ENCODE results near the gene SDHC. TPM values are rescaled to one million over a fixed set of nuclear protein-coding genes. Genes with fewer than 3 reads are reported as not detected.
A peak's percentile ranks its signal among the peaks of the same experiment; 100 is the strongest.

Gene SDHC
- total and polyA plus RNA-seq, 9 donors = 20.2 to 145 (median 131) TPM

GRCh38 chr1:161285521-161285920 is 28.7 kb upstream of the SDHC start:
- no peaks in the 10 kb centered on the region for H3K27me3 ChIP-seq (ENCODE audit: control insufficient read depth, insufficient read depth, low read length)
- DNase-seq = no peak
- no peak overlapping the region for H3K4me3 ChIP-seq (ENCODE audit: low read length)
- no peaks in the 10 kb centered on the region for H3K4me1 ChIP-seq (ENCODE audit: control insufficient read depth, insufficient read depth, low read length)
- H3K9me3 ChIP-seq (replicated peaks; ENCODE audit: control insufficient read depth, low read depth, low read length) = no peaks in the 10 kb centered on the region
- H3K27ac ChIP-seq (ENCODE audit: low read length) = no peak overlapping the region
- H3K36me3 ChIP-seq (ENCODE audit: control insufficient read depth, insufficient read depth, low read length) = no peaks in the 10 kb centered on the region
- 68% methylated on average over 4 of the region's 5 CpGs for WGBS (ENCODE audit: insufficient coverage)

- Histone ChIP-seq H3K4me1 (ENCODE audit: control insufficient read depth, insufficient read depth, low read length) (no peaks in the 10 kb centered on the region), H3K27me3 (ENCODE audit: control insufficient read depth, insufficient read depth, low read length) (no peaks in the 10 kb centered on the region), H3K36me3 (ENCODE audit: control insufficient read depth, insufficient read depth, low read length) (no peaks in the 10 kb centered on the region), H3K27ac (ENCODE audit: low read length) (no peak overlapping the region), H3K9me3 (replicated peaks; ENCODE audit: control insufficient read depth, low read depth, low read length) (no peaks in the 10 kb centered on the region), H3K4me3 (ENCODE audit: low read length) (no peak overlapping the region)
- WGBS (ENCODE audit: insufficient coverage) = no CpG with 5 or more reads among the region's 3 CpGs
- no peak for DNase-seq
Measured at GRCh38 chr1:161287482-161288054, 26.6 kb upstream of the SDHC start.

GRCh38 chr1:161290779-161291178 is 23.4 kb upstream of the SDHC start:
- 92% methylated on average over 1 of the region's 1 CpG for WGBS (ENCODE audit: insufficient coverage)
- Histone ChIP-seq H3K4me3 (ENCODE audit: low read length) (no peak overlapping the region), H3K4me1 (ENCODE audit: control insufficient read depth, insufficient read depth, low read length) (no peaks in the 10 kb centered on the region), H3K27me3 (ENCODE audit: control insufficient read depth, insufficient read depth, low read length) (no peaks in the 10 kb centered on the region), H3K36me3 (ENCODE audit: control insufficient read depth, insufficient read depth, low read length) (no peaks in the 10 kb centered on the region), H3K9me3 (replicated peaks; ENCODE audit: control insufficient read depth, low read depth, low read length) (no peaks in the 10 kb centered on the region), H3K27ac (ENCODE audit: low read length) (no peak overlapping the region)
- DNase-seq = no peak

- Histone ChIP-seq H3K4me1 (ENCODE audit: control insufficient read depth, insufficient read depth, low read length) (no peaks in the 10 kb centered on the region), H3K4me3 (ENCODE audit: low read length) (no peak overlapping the region), H3K27ac (ENCODE audit: low read length) (no peak overlapping the region), H3K36me3 (ENCODE audit: control insufficient read depth, insufficient read depth, low read length) (no peaks in the 10 kb centered on the region), H3K27me3 (ENCODE audit: control insufficient read depth, insufficient read depth, low read length) (no peaks in the 10 kb centered on the region), H3K9me3 (replicated peaks; ENCODE audit: control insufficient read depth, low read depth, low read length) (no peaks in the 10 kb centered on the region)
- DNase-seq = no peak
Measured at GRCh38 chr1:161297415-161297814, 16.8 kb upstream of the SDHC start.

- Histone ChIP-seq H3K27ac (ENCODE audit: low read length) (no peak overlapping the region), H3K4me3 (ENCODE audit: low read length) (no peak overlapping the region), H3K27me3 (ENCODE audit: control insufficient read depth, insufficient read depth, low read length) (no peaks in the 10 kb centered on the region), H3K36me3 (ENCODE audit: control insufficient read depth, insufficient read depth, low read length) (no peaks in the 10 kb centered on the region), H3K9me3 (replicated peaks; ENCODE audit: control insufficient read depth, low read depth, low read length) (no peaks in the 10 kb centered on the region), H3K4me1 (ENCODE audit: control insufficient read depth, insufficient read depth, low read length) (no peaks in the 10 kb centered on the region)
- no peak for DNase-seq
- WGBS (ENCODE audit: insufficient coverage) = 95% methylated on average over 5 of the region's 6 CpGs
Measured at GRCh38 chr1:161298116-161298515, 16.1 kb upstream of the SDHC start.

GRCh38 chr1:161299347-161299746 is 14.8 kb upstream of the SDHC start:
- Histone ChIP-seq H3K4me3 (ENCODE audit: low read length) (no peak overlapping the region), H3K36me3 (ENCODE audit: control insufficient read depth, insufficient read depth, low read length) (no peaks in the 10 kb centered on the region), H3K27me3 (ENCODE audit: control insufficient read depth, insufficient read depth, low read length) (no peaks in the 10 kb centered on the region), H3K9me3 (replicated peaks; ENCODE audit: control insufficient read depth, low read depth, low read length) (no peaks in the 10 kb centered on the region), H3K27ac (ENCODE audit: low read length) (no peak overlapping the region), H3K4me1 (ENCODE audit: control insufficient read depth, insufficient read depth, low read length) (no peaks in the 10 kb centered on the region)
- 56% methylated on average over 6 of the region's 9 CpGs for WGBS (ENCODE audit: insufficient coverage)
- no peak for DNase-seq

GRCh38 chr1:161300478-161300877 is 13.7 kb upstream of the SDHC start:
- DNase-seq = no peak
- WGBS (ENCODE audit: insufficient coverage) = 100% methylated on average over 1 of the region's 4 CpGs
- H3K27ac ChIP-seq (ENCODE audit: low read length) = no peak overlapping the region
- H3K27me3 ChIP-seq (ENCODE audit: control insufficient read depth, insufficient read depth, low read length) = no peaks in the 10 kb centered on the region
- H3K4me1 ChIP-seq (ENCODE audit: control insufficient read depth, insufficient read depth, low read length) = peaks cover 8% of the 10 kb centered on the region
- H3K36me3 ChIP-seq (ENCODE audit: control insufficient read depth, insufficient read depth, low read length) = no peaks in the 10 kb centered on the region
- no peak overlapping the region for H3K4me3 ChIP-seq (ENCODE audit: low read length)
- H3K9me3 ChIP-seq (replicated peaks; ENCODE audit: control insufficient read depth, low read depth, low read length) = no peaks in the 10 kb centered on the region

GRCh38 chr1:161304927-161305866 is 9.0 kb upstream of the SDHC start:
- Histone ChIP-seq H3K27me3 (ENCODE audit: control insufficient read depth, insufficient read depth, low read length) (peaks cover 12% of the 10 kb centered on the region), H3K4me3 (ENCODE audit: low read length) (peak overlapping the region; percentile 63), H3K4me1 (ENCODE audit: control insufficient read depth, insufficient read depth, low read length) (peaks cover 26% of the 10 kb centered on the region), H3K27ac (ENCODE audit: low read length) (no peak overlapping the region), H3K9me3 (replicated peaks; ENCODE audit: control insufficient read depth, low read depth, low read length) (no peaks in the 10 kb centered on the region), H3K36me3 (ENCODE audit: control insufficient read depth, insufficient read depth, low read length) (no peaks in the 10 kb centered on the region)
- DNase-seq = no peak
- WGBS (ENCODE audit: insufficient coverage) = 5% methylated on average over 12 of the region's 17 CpGs

GRCh38 chr1:161305867-161306519 is 8.2 kb upstream of the SDHC start:
- no peaks in the 10 kb centered on the region for H3K36me3 ChIP-seq (ENCODE audit: control insufficient read depth, insufficient read depth, low read length)
- H3K27me3 ChIP-seq (ENCODE audit: control insufficient read depth, insufficient read depth, low read length) = peaks cover 14% of the 10 kb centered on the region
- 1% methylated on average over 10 of the region's 31 CpGs for WGBS (ENCODE audit: insufficient coverage)
- no peak overlapping the region for H3K27ac ChIP-seq (ENCODE audit: low read length)
- peak; percentile 84 for DNase-seq
- H3K4me1 ChIP-seq (ENCODE audit: control insufficient read depth, insufficient read depth, low read length) = peaks cover 26% of the 10 kb centered on the region
- H3K9me3 ChIP-seq (replicated peaks; ENCODE audit: control insufficient read depth, low read depth, low read length) = no peaks in the 10 kb centered on the region
- H3K4me3 ChIP-seq (ENCODE audit: low read length) = peak overlapping the region; percentile 63

GRCh38 chr1:161307230-161307768 is 6.9 kb upstream of the SDHC start:
- Histone ChIP-seq H3K4me1 (ENCODE audit: control insufficient read depth, insufficient read depth, low read length) (peaks cover 26% of the 10 kb centered on the region), H3K9me3 (replicated peaks; ENCODE audit: control insufficient read depth, low read depth, low read length) (no peaks in the 10 kb centered on the region), H3K27me3 (ENCODE audit: control insufficient read depth, insufficient read depth, low read length) (peaks cover 14% of the 10 kb centered on the region), H3K27ac (ENCODE audit: low read length) (peak overlapping the region; percentile 62), H3K4me3 (ENCODE audit: low read length) (no peak overlapping the region), H3K36me3 (ENCODE audit: control insufficient read depth, insufficient read depth, low read length) (no peaks in the 10 kb centered on the region)
- WGBS (ENCODE audit: insufficient coverage) = 74% methylated on average over 7 of the region's 7 CpGs
- DNase-seq = peak; percentile 72
